Measurements from ENCODE around the gene GALC. TPM values are rescaled to one million over a fixed set of nuclear protein-coding genes. Genes with fewer than 3 reads are reported as not detected.
"Not testable (repeated sequence)": the region's sequence is repeated elsewhere in the genome, so short reads cannot be mapped to it uniquely, and the experiment has no call there.

The GALC gene
- total RNA-seq, 5 donors from 2014 or later (not counting 1 experiment from before 2014, with no cell fraction given): 17.2 to 20.5 (median 18.6) TPM

- POLR2A ChIA-PET; CTCF ChIA-PET; ATAC-seq (replicated peaks in 1 of 4); H3K4me3 ChIP-seq (ENCODE audit: control insufficient read depth in 1 of 2, extremely low read depth in 1 of 2, low read length in 1 of 2); H3K36me3 ChIP-seq (ENCODE audit: control insufficient read depth in 2 of 2, extremely low read depth in 1 of 2, insufficient read depth in 1 of 2, low read length in 1 of 2); H3K36me3 Mint-ChIP-seq; H3K27me3 ChIP-seq (replicated peaks in 1 of 2; ENCODE audit: control insufficient read depth in 2 of 2, extremely low read depth in 1 of 2, insufficient read depth in 2 of 2, low read length in 1 of 2); H3K27me3 Mint-ChIP-seq; H3K9me3 ChIP-seq; DNase-seq: not testable (repeated sequence)
- Mint-ChIP-seq H3K27ac (peak overlapping the region; percentile 87 to 92), H3K9me3 (peaks cover 0 to 11% (median 0%) of the 10 kb centered on the region in 3 donors), H3K4me1 (peaks cover 74 to 93% (median 78%) of the 10 kb centered on the region in 3 donors), H3K4me3 (peak overlapping the region in 1 of 3 donors; percentile 47)
- WGBS (ENCODE audit: insufficient coverage): 95% methylated on average over 8 of the region's 11 CpGs
- peak overlapping the region; percentile 46 for H3K27ac ChIP-seq (ENCODE audit: low read length)
- peaks cover 23 to 34% of the 10 kb centered on the region in 2 experiments for H3K4me1 ChIP-seq (ENCODE audit: control insufficient read depth in 1 of 2, extremely low read depth in 1 of 2, insufficient read depth in 2 of 2, low read length in 2 of 2)
Measured at GRCh38 chr14:88024252-88025086, 31.5 kb upstream of the GALC start.

- Histone ChIP-seq H3K36me3 (ENCODE audit: control insufficient read depth in 2 of 2, extremely low read depth in 1 of 2, insufficient read depth in 1 of 2, low read length in 1 of 2) (no peaks in the 10 kb centered on the region), H3K27ac (ENCODE audit: low read length) (peak overlapping the region; percentile 46), H3K4me3 (ENCODE audit: control insufficient read depth in 1 of 2, extremely low read depth in 1 of 2, low read length in 1 of 2) (no peak overlapping the region), H3K9me3 (no peaks in the 10 kb centered on the region), H3K4me1 (ENCODE audit: control insufficient read depth in 1 of 2, extremely low read depth in 1 of 2, insufficient read depth in 2 of 2, low read length in 2 of 2) (peaks cover 23 to 34% of the 10 kb centered on the region in 2 experiments), H3K27me3 (replicated peaks in 1 of 2; ENCODE audit: control insufficient read depth in 2 of 2, extremely low read depth in 1 of 2, insufficient read depth in 2 of 2, low read length in 1 of 2) (no peaks in the 10 kb centered on the region)
- Mint-ChIP-seq H3K36me3 (peaks cover 10% of the 10 kb centered on the region), H3K27ac (peak overlapping the region; percentile 87), H3K9me3 (peaks cover 0 to 11% (median 0%) of the 10 kb centered on the region in 3 donors), H3K4me3 (peak overlapping the region in 1 of 3 donors; percentile 47), H3K27me3 (no peaks in the 10 kb centered on the region), H3K4me1 (peaks cover 70 to 91% (median 74%) of the 10 kb centered on the region in 3 donors)
- POLR2A ChIA-PET: no interaction called here
- WGBS (ENCODE audit: insufficient coverage): 0% methylated on average over 1 of the region's 3 CpGs
- DNase-seq (peak in 1 of 35 experiments; percentile 50), ATAC-seq (replicated peaks in 1 of 4) (peak; percentile 58 to 72 (median 62))
- CTCF ChIA-PET: no interaction called here
Measured at GRCh38 chr14:88023658-88024187, 30.7 kb upstream of the GALC start.

- Histone ChIP-seq H3K9me3 (no peaks in the 10 kb centered on the region), H3K4me1 (ENCODE audit: control insufficient read depth in 1 of 2, extremely low read depth in 1 of 2, insufficient read depth in 2 of 2, low read length in 2 of 2) (peaks cover 5 to 10% of the 10 kb centered on the region in 2 experiments), H3K36me3 (ENCODE audit: control insufficient read depth in 2 of 2, extremely low read depth in 1 of 2, insufficient read depth in 1 of 2, low read length in 1 of 2) (peaks cover 5 to 15% of the 10 kb centered on the region in 2 donors), H3K4me3 (ENCODE audit: control insufficient read depth in 1 of 2, extremely low read depth in 1 of 2, low read length in 1 of 2) (no peak overlapping the region), H3K27me3 (replicated peaks in 1 of 2; ENCODE audit: control insufficient read depth in 2 of 2, extremely low read depth in 1 of 2, insufficient read depth in 2 of 2, low read length in 1 of 2) (no peaks in the 10 kb centered on the region), H3K27ac (ENCODE audit: low read length) (no peak overlapping the region)
- Mint-ChIP-seq H3K4me1 (peaks cover 26 to 76% (median 57%) of the 10 kb centered on the region in 3 donors), H3K9me3 (peaks cover 0 to 5% (median 0%) of the 10 kb centered on the region in 3 donors), H3K27me3 (no peaks in the 10 kb centered on the region), H3K4me3 (no peak overlapping the region), H3K36me3 (peaks cover 43% of the 10 kb centered on the region), H3K27ac (peak overlapping the region; percentile 59 to 81)
- ATAC-seq (replicated peaks in 1 of 4): no peak
- ChIA-PET POLR2A (no interaction called here), CTCF (interaction anchor here in 1 of 2 donors (0.9 to 2.4 kb wide), 2 partner anchors 49 to 72 kb away, joined by 3 to 8 read pairs; no protein-coding TSS in a partner anchor)
- no peak for DNase-seq
- WGBS (ENCODE audit: insufficient coverage): 94% methylated on average over 2 of the region's 2 CpGs
Measured at GRCh38 chr14:88017535-88017934, 24.6 kb upstream of the GALC start.

GRCh38 chr14:88016768-88017167 lies 23.8 kb upstream of the GALC start:
- H3K4me1 Mint-ChIP-seq: peaks cover 33 to 76% (median 64%) of the 10 kb centered on the region in 3 donors
- no peak overlapping the region for H3K27ac Mint-ChIP-seq
- no peak for ATAC-seq (replicated peaks in 1 of 4)
- POLR2A ChIA-PET: interaction anchor here in 1 of 2 donors (1.3 kb wide), 1 partner anchor 23 kb away, joined by 4 read pairs; the partner anchor contains the start of gene GALC
- DNase-seq: no peak
- no peaks in the 10 kb centered on the region for H3K9me3 ChIP-seq
- no CpG with 5 or more reads among the region's 2 CpGs for WGBS (ENCODE audit: insufficient coverage)
- no peak overlapping the region for H3K27ac ChIP-seq (ENCODE audit: low read length)
- no peaks in the 10 kb centered on the region for H3K27me3 Mint-ChIP-seq
- H3K36me3 ChIP-seq (ENCODE audit: control insufficient read depth in 2 of 2, extremely low read depth in 1 of 2, insufficient read depth in 1 of 2, low read length in 1 of 2): peaks cover 5 to 17% of the 10 kb centered on the region in 2 donors
- no peak overlapping the region for H3K4me3 Mint-ChIP-seq
- H3K36me3 Mint-ChIP-seq: peaks cover 46% of the 10 kb centered on the region
- no peaks in the 10 kb centered on the region for H3K27me3 ChIP-seq (replicated peaks in 1 of 2; ENCODE audit: control insufficient read depth in 2 of 2, extremely low read depth in 1 of 2, insufficient read depth in 2 of 2, low read length in 1 of 2)
- H3K9me3 Mint-ChIP-seq: peaks cover 0 to 5% (median 0%) of the 10 kb centered on the region in 3 donors
- H3K4me3 ChIP-seq (ENCODE audit: control insufficient read depth in 1 of 2, extremely low read depth in 1 of 2, low read length in 1 of 2): no peak overlapping the region
- CTCF ChIA-PET: interaction anchor here in 1 of 2 donors (0.6 to 2.4 kb wide), 3 partner anchors 48 to 170 kb away, joined by 3 to 8 read pairs (median 3); no protein-coding TSS in a partner anchor
- peaks cover 10 to 12% of the 10 kb centered on the region in 2 experiments for H3K4me1 ChIP-seq (ENCODE audit: control insufficient read depth in 1 of 2, extremely low read depth in 1 of 2, insufficient read depth in 2 of 2, low read length in 2 of 2)

GRCh38 chr14:88013750-88014349 lies 20.9 kb upstream of the GALC start:
- 17% methylated on average over 1 of the region's 7 CpGs for WGBS (ENCODE audit: insufficient coverage)
- H3K36me3 Mint-ChIP-seq: peaks cover 57% of the 10 kb centered on the region
- H3K36me3 ChIP-seq (ENCODE audit: control insufficient read depth in 2 of 2, extremely low read depth in 1 of 2, insufficient read depth in 1 of 2, low read length in 1 of 2): peaks cover 5 to 39% of the 10 kb centered on the region in 2 donors
- H3K9me3 Mint-ChIP-seq: no peaks in the 10 kb centered on the region
- no peaks in the 10 kb centered on the region for H3K9me3 ChIP-seq
- peak overlapping the region; percentile 27 for H3K27ac ChIP-seq (ENCODE audit: low read length)
- ATAC-seq (replicated peaks in 1 of 4): peak in 2 of 4 experiments; percentile 61
- H3K27ac Mint-ChIP-seq: peak overlapping the region; percentile 45 to 57
- DNase-seq: peak in 22 of 35 experiments; percentile 11 to 65 (median 31)
- CTCF ChIA-PET: interaction anchor here (0.5 to 2.3 kb wide), 5 partner anchors 16 to 427 kb away, joined by 3 to 16 read pairs (median 6); no protein-coding TSS in a partner anchor
- H3K4me1 Mint-ChIP-seq: peaks cover 49 to 81% (median 77%) of the 10 kb centered on the region in 3 donors
- POLR2A ChIA-PET: interaction anchor here in 1 of 2 donors (1.0 kb wide), 1 partner anchor 19 kb away, joined by 3 read pairs; no protein-coding TSS in a partner anchor
- H3K27me3 Mint-ChIP-seq: no peaks in the 10 kb centered on the region
- H3K27me3 ChIP-seq (replicated peaks in 1 of 2; ENCODE audit: control insufficient read depth in 2 of 2, extremely low read depth in 1 of 2, insufficient read depth in 2 of 2, low read length in 1 of 2): no peaks in the 10 kb centered on the region
- H3K4me1 ChIP-seq (ENCODE audit: control insufficient read depth in 1 of 2, extremely low read depth in 1 of 2, insufficient read depth in 2 of 2, low read length in 2 of 2): peaks cover 21 to 32% of the 10 kb centered on the region in 2 experiments
- no peak overlapping the region for H3K4me3 ChIP-seq (ENCODE audit: control insufficient read depth in 1 of 2, extremely low read depth in 1 of 2, low read length in 1 of 2)
- peak overlapping the region in 1 of 3 donors; percentile 28 for H3K4me3 Mint-ChIP-seq

- no peak overlapping the region for H3K4me3 ChIP-seq (ENCODE audit: control insufficient read depth in 1 of 2, extremely low read depth in 1 of 2, low read length in 1 of 2)
- Mint-ChIP-seq H3K9me3 (no peaks in the 10 kb centered on the region), H3K4me3 (no peak overlapping the region), H3K27me3 (no peaks in the 10 kb centered on the region), H3K27ac (peak overlapping the region; percentile 11 to 58), H3K36me3 (peaks cover 53% of the 10 kb centered on the region), H3K4me1 (peaks cover 63 to 82% (median 76%) of the 10 kb centered on the region in 3 donors)
- H3K9me3 ChIP-seq: no peaks in the 10 kb centered on the region
- H3K36me3 ChIP-seq (ENCODE audit: control insufficient read depth in 2 of 2, extremely low read depth in 1 of 2, insufficient read depth in 1 of 2, low read length in 1 of 2): peaks cover 5 to 42% of the 10 kb centered on the region in 2 donors
- H3K27ac ChIP-seq (ENCODE audit: low read length): peak overlapping the region; percentile 28
- CTCF ChIA-PET: interaction anchor here in 1 of 2 donors (0.7 to 1.2 kb wide), 6 partner anchors 13 to 67 kb away, joined by 3 to 6 read pairs (median 3); partner anchors contain the start of gene GALC
- WGBS (ENCODE audit: insufficient coverage): 83% methylated on average over 1 of the region's 5 CpGs
- no peak for DNase-seq
- peaks cover 29 to 45% of the 10 kb centered on the region in 2 experiments for H3K4me1 ChIP-seq (ENCODE audit: control insufficient read depth in 1 of 2, extremely low read depth in 1 of 2, insufficient read depth in 2 of 2, low read length in 2 of 2)
- ATAC-seq (replicated peaks in 1 of 4): no peak
- no peaks in the 10 kb centered on the region for H3K27me3 ChIP-seq (replicated peaks in 1 of 2; ENCODE audit: control insufficient read depth in 2 of 2, extremely low read depth in 1 of 2, insufficient read depth in 2 of 2, low read length in 1 of 2)
- POLR2A ChIA-PET: interaction anchor here in 1 of 2 donors (1.0 kb wide), 1 partner anchor 16 kb away, joined by 3 read pairs; no protein-coding TSS in a partner anchor
Measured at GRCh38 chr14:88012495-88012894, 19.5 kb upstream of the GALC start.
